Measurements from ENCODE around the gene LRRN1. TPM values are rescaled to one million over a fixed set of nuclear protein-coding genes. Genes with fewer than 3 reads are reported as not detected.
"Not testable (repeated sequence)": the region's sequence is repeated elsewhere in the genome, so short reads cannot be mapped to it uniquely, and the experiment has no call there.

LRRN1 gene
- polyA plus RNA-seq, 2 of the 4 experiments (the other 2 are of a cell fraction) = not detected

GRCh38 chr3:3881050-3881449, 81.8 kb downstream of the LRRN1 start:
- ATAC-seq = no peak

GRCh38 chr3:3887311-3887710, 88.1 kb downstream of the LRRN1 start:
- H3K9me3 ChIP-seq; H3K4me2 ChIP-seq; H3K4me1 ChIP-seq; POLR2A ChIA-PET; DNase-seq (ENCODE audit: low read depth in 1 of 2, low spot score in 1 of 2); H3K4me3 ChIP-seq; FAIRE-seq; ATAC-seq; H3K27ac ChIP-seq: not testable (repeated sequence)
- CTCF ChIA-PET = interaction anchor here (1.1 kb wide), 1 partner anchor 17 kb away, joined by 3 read pairs; no protein-coding TSS in a partner anchor

More at GRCh38 chr3:3881050-3881449, 81.8 kb downstream of the LRRN1 start:
- Histone ChIP-seq H3K4me2 (no peak overlapping the region), H3K27ac (no peak overlapping the region), H3K4me3 (no peak overlapping the region), H3K9me3 (no peaks in the 10 kb centered on the region), H3K4me1 (no peaks in the 10 kb centered on the region)
- WGBS (ENCODE audit: missing lambda C conversion rate) = 28% methylated on average over 7 of the region's 7 CpGs
- DNase-seq (ENCODE audit: low read depth in 1 of 2, low spot score in 1 of 2) = no peak
- no peak for FAIRE-seq
- no peak for TF ChIP-seq CTCF (IDR thresholded peaks at IDR 0.05)
- ChIA-PET POLR2A (no interaction called here), CTCF (no interaction called here)

GRCh38 chr3:3893590-3893989, 94.4 kb downstream of the LRRN1 start:
- TF ChIP-seq PHF8 (IDR thresholded peaks at IDR 0.05; ENCODE audit: borderline replicate concordance, low read depth) (no peak), NR3C1 (IDR thresholded peaks at IDR 0.05) (no peak), NPAS2 (CRISPR knock-in tag; IDR thresholded peaks at IDR 0.05; ENCODE audit: borderline replicate concordance) (no peak), NFE2L2 (conservative IDR thresholded peaks at IDR 0.05; ENCODE audit: low read length) (no peak), RFX5 (IDR thresholded peaks at IDR 0.05) (no peak), HOXB5 (CRISPR knock-in tag; IDR thresholded peaks at IDR 0.05) (no peak), CTCF (IDR thresholded peaks at IDR 0.05) (no peak)
- H3K9me3 ChIP-seq = no peaks in the 10 kb centered on the region
- H3K4me2 ChIP-seq = no peak overlapping the region
- ATAC-seq (no peak), FAIRE-seq (no peak), DNase-seq (ENCODE audit: low read depth in 1 of 2, low spot score in 1 of 2) (no peak)
- H3K4me1 ChIP-seq = no peaks in the 10 kb centered on the region
- POLR2A ChIA-PET = no interaction called here
- no peak overlapping the region for H3K27ac ChIP-seq
- H3K4me3 ChIP-seq = no peak overlapping the region
- CTCF ChIA-PET = interaction anchor here (0.7 to 1.0 kb wide), 2 partner anchors 11 to 20 kb away, joined by 3 read pairs; no protein-coding TSS in a partner anchor
- WGBS (ENCODE audit: missing lambda C conversion rate) = 12% methylated on average over 4 of the region's 4 CpGs
